ENCODE results near the gene P2RY6. TPM values are rescaled to one million over a fixed set of nuclear protein-coding genes. Genes with fewer than 3 reads are reported as not detected.

P2RY6 gene
- total RNA-seq, 1 experiment from 2014 or later, result 0.15 TPM

- Histone ChIP-seq H3K36me3 (ENCODE audit: control insufficient read depth in 1 of 2, insufficient read depth in 2 of 2, low read length in 2 of 2) (no peaks in the 10 kb centered on the region), H4K20me1 (ENCODE audit: insufficient read depth) (no peaks in the 10 kb centered on the region), H3K4me2 (ENCODE audit: low read length) (no peak overlapping the region), H3K9ac (ENCODE audit: low read length) (no peak overlapping the region), H3K9me3 (ENCODE audit: control insufficient read depth in 1 of 2, insufficient read depth in 1 of 2, low read depth in 1 of 2, low read length in 2 of 2) (no peaks in the 10 kb centered on the region), H3K79me2 (ENCODE audit: insufficient read depth, low read length) (no peaks in the 10 kb centered on the region), H3K27me3 (ENCODE audit: insufficient read depth, low read length) (no peaks in the 10 kb centered on the region), H3K9me2 (ENCODE audit: insufficient read depth) (no peaks in the 10 kb centered on the region), H3K4me1 (ENCODE audit: control insufficient read depth in 1 of 2, insufficient read depth in 2 of 2, low read length in 2 of 2) (peaks cover 42 to 56% of the 10 kb centered on the region in 2 experiments), H3K4me3 (replicated peaks in 1 of 2; ENCODE audit: low read depth in 1 of 2, low read length in 2 of 2) (no peak overlapping the region), H2AFZ (ENCODE audit: low read depth, low read length, poor library complexity, severe bottlenecking) (no peak overlapping the region), H3K27ac (ENCODE audit: low read depth, low read length) (no peak overlapping the region)
- DNase-seq (ENCODE audit: low read depth, low spot score) (no peak), ATAC-seq (no peak)
- intact Hi-C loops (cut with micrococcal nuclease), result no loop called here
- ChIA-PET POLR2A (no interaction called here), RAD21 (ENCODE audit: low non-redundant PET in 1 of 2, low total read pairs in 2 of 2, uncharacterized antibody in 2 of 2, unreplicated experiment in 2 of 2) (no interaction called here), CTCF (interaction anchor here (1.0 to 2.4 kb wide), 2 partner anchors 10 to 18 kb away, joined by 6 to 13 read pairs; no protein-coding TSS in a partner anchor)
- BruUV-seq (replicated peaks), result no TSS peak
- TF ChIP-seq TCF7L2 (IDR thresholded peaks at IDR 0.05; ENCODE audit: borderline replicate concordance, extremely low read depth, insufficient read depth, insufficient read length) (no peak), ATF3 (IDR thresholded peaks at IDR 0.05) (no peak), MAX (IDR thresholded peaks at IDR 0.05) (no peak), SRF (IDR thresholded peaks at IDR 0.05; ENCODE audit: low read depth) (no peak), CBX3 (IDR thresholded peaks at IDR 0.05; ENCODE audit: low read depth) (no peak), SP1 (IDR thresholded peaks at IDR 0.05; ENCODE audit: low read depth) (no peak), POLR2AphosphoS5 (IDR thresholded peaks at IDR 0.05; ENCODE audit: low read depth, low read length) (no peak), REST (IDR thresholded peaks at IDR 0.05; ENCODE audit: low read depth) (no peak), SIN3A (IDR thresholded peaks at IDR 0.05; ENCODE audit: low read depth) (no peak), YY1 (IDR thresholded peaks at IDR 0.05; ENCODE audit: extremely low read depth, insufficient replicate concordance, low read depth, low read length) (no peak), EGR1 (IDR thresholded peaks at IDR 0.05; ENCODE audit: low read depth) (no peak), ZBTB33 (IDR thresholded peaks at IDR 0.05; ENCODE audit: extremely low read depth, insufficient replicate concordance, low read length) (no peak), EZH2phosphoT487 (IDR thresholded peaks at IDR 0.05; ENCODE audit: borderline replicate concordance) (no peak), JUND (IDR thresholded peaks at IDR 0.05) (no peak), FOSL1 (IDR thresholded peaks at IDR 0.05; ENCODE audit: low read depth) (no peak), ZNF274 (IDR thresholded peaks at IDR 0.05; ENCODE audit: low read depth, low read length) (no peak), EZH2 (IDR thresholded peaks at IDR 0.05) (no peak), ELF1 (IDR thresholded peaks at IDR 0.05; ENCODE audit: borderline replicate concordance, low read depth) (no peak), CEBPB (IDR thresholded peaks at IDR 0.05; ENCODE audit: low read depth) (no peak), ZFX (IDR thresholded peaks at IDR 0.05) (no peak)
These were observed 53.2 kb downstream of the P2RY6 start for GRCh38 chr11:73325036-73325981.

Measured in HCT116 (cell line).